Testis (tissue), 2 donors: ENCODE measurements around the gene PLEKHM3.

ENCODE experiments used
- CTCF ChIP-seq, 3 experiments: fragments of 450-650 bp in 2 of 3; fragments of 200-600 bp in 1 of 3; sonication (generic) in 1 of 3; IDR thresholded peaks; one replicate each; pipeline ENCODE4 v1.5.1; 2016 to 2019; ENCODE audit warnings: antibody characterized with exemption in 3 of 3, mild to moderate bottlenecking in 2 of 3, moderate library complexity in 1 of 3
- POLR2A ChIP-seq: fragments of 450-650 bp; IDR thresholded peaks from one replicate; pipeline ENCODE4 v1.6.1; 2017; ENCODE audit warnings: antibody characterized with exemption, mild to moderate bottlenecking, moderate library complexity

GRCh38 chr2:207996848-207997247 is 28.5 kb downstream of the PLEKHM3 start:
- TF ChIP-seq CTCF (IDR thresholded peaks at IDR 0.05) (no peak), POLR2A (no peak)
